NT2/D1 (cell line): Measurements from ENCODE around the gene ATP4B.

Experiments used
- SUZ12 ChIP-seq: IDR thresholded peaks from 2 replicates; pipeline ENCODE4 v1.6.1; 2011; ENCODE audit not compliant: insufficient read length, insufficient read depth; ENCODE audit errors: extremely low read depth
- YY1 ChIP-seq: IDR thresholded peaks from 2 replicates; pipeline ENCODE4 v1.6.1; 2011; ENCODE audit not compliant: insufficient read length, insufficient read depth
- ZNF274 ChIP-seq: IDR thresholded peaks from 2 replicates; pipeline ENCODE4 v1.6.1; 2011; ENCODE audit warnings: mild to moderate bottlenecking, low read depth, low read length

DNA sequence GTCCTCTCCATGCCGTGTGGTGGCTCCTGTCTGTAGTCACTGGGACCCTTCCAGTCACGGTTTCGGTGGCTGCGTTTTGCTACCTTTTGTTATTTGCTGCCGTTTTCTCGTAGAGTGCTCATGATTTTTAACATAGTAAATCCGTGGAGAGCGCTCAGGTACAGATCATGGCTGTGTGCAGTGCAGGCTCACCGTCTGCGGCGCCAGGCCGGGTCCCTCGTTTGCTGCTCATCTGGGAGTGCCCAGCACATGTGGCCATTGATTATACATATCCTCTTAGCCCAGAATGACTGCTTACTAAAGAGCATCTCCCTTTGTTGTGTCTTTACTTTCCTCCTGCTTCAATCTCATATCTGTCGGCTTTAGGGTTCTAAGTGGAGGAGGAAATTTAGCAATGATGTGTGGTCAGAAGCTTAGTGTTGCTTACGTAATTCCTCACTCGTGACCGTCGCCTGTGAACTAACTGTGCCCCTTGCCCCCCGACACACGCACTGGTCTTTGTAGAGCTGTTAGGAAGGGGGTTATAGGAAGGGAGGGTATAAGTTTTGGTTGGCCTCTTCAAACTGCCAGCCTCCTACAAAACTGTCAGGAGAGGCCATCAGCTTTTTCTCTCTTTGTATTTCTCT, 41.6 kb downstream of the ATP4B start:
- TF ChIP-seq YY1 (no peak), ZNF274 (no peak), SUZ12 (no peak)
